PC-9 (cell line): Measurements from ENCODE around the gene PALM3. TPM values are rescaled to one million over a fixed set of nuclear protein-coding genes. Genes with fewer than 3 reads are reported as not detected.
A peak's percentile ranks its signal among the peaks of the same experiment; 100 is the strongest.

Experiments used
- BruUV-seq: library from RNA; stranded (reverse); fragments of 400-500 nt; replicated peaks from 2 replicates; lab custom pipeline; 2021; lab: Mats Ljungman, UMichigan
- CTCF ChIA-PET: fragments of 300-600 bp; sonication (Branson Sonifier 250); formaldehyde crosslinking; loops from one replicate; lab custom pipeline; 2022; ENCODE audit warnings: antibody characterized with exemption; lab: Charles Lee
- POLR2A ChIA-PET: fragments of 300-600 bp; sonication (Branson Sonifier 250); formaldehyde crosslinking; loops from one replicate; lab custom pipeline; 2022; ENCODE audit warnings: antibody characterized with exemption; ENCODE audit not compliant: unreplicated experiment; lab: Charles Lee
- DNase-seq, 2 experiments: peaks; one replicate each; pipeline versions ENCODE4 v3.0.0 to v3.0.0-alpha.2; 2015 to 2022; ENCODE audit warnings: mixed read lengths in 1 of 2
- H2AFZ ChIP-seq: fragments of 200-600 bp; sonication (generic); 2 replicates; pipeline ENCODE4 v1.8.1; 2017; ENCODE audit warnings: antibody characterized with exemption
- H3F3A ChIP-seq: fragments of 200-600 bp; sonication (generic); 2 replicates; pipeline ENCODE4 v1.8.1; 2017; ENCODE audit warnings: antibody characterized with exemption, mild to moderate bottlenecking, low read depth; ENCODE audit not compliant: insufficient read depth
- H3K27ac ChIP-seq: fragments of 200-600 bp; sonication (generic); 2 replicates; pipeline ENCODE4 v1.6.1; 2016; ENCODE audit warnings: mixed run types
- H3K27me3 ChIP-seq: fragments of 200-600 bp; sonication (generic); 2 replicates; pipeline ENCODE4 v1.6.1; 2016; ENCODE audit warnings: low read depth, mixed run types; ENCODE audit not compliant: insufficient read depth
- H3K36me3 ChIP-seq: fragments of 200-600 bp; sonication (generic); 2 replicates; pipeline ENCODE4 v1.6.1; 2016; ENCODE audit warnings: low read depth, mixed run types
- H3K4me1 ChIP-seq: fragments of 200-600 bp; sonication (generic); replicated peaks from 2 replicates; pipeline ENCODE4 v1.6.1; 2016; ENCODE audit warnings: mixed run types; ENCODE audit not compliant: insufficient read depth
- H3K4me2 ChIP-seq: fragments of 200-600 bp; sonication (generic); 2 replicates; pipeline ENCODE4 v1.6.1; 2017; ENCODE audit warnings: mixed run types
- H3K4me3 ChIP-seq: fragments of 200-600 bp; sonication (generic); 2 replicates; pipeline ENCODE4 v1.6.1; 2016; ENCODE audit warnings: mixed run types
- H3K79me2 ChIP-seq: fragments of 200-600 bp; sonication (generic); 2 replicates; pipeline ENCODE4 v1.6.1; 2017; ENCODE audit warnings: low read depth, mixed run types
- H3K9me2 ChIP-seq: fragments of 200-600 bp; sonication (generic); 2 replicates; pipeline ENCODE4 v1.8.1; 2017; ENCODE audit warnings: mild to moderate bottlenecking; ENCODE audit not compliant: insufficient read depth
- H3K9me3 ChIP-seq: fragments of 200-600 bp; sonication (generic); 2 replicates; pipeline ENCODE4 v1.8.1; 2016; ENCODE audit warnings: low read depth; ENCODE audit not compliant: insufficient read depth
- H4K20me1 ChIP-seq: fragments of 200-600 bp; sonication (generic); 2 replicates; pipeline ENCODE4 v1.8.1; 2017; ENCODE audit not compliant: insufficient read depth
- CTCF ChIP-seq: fragments of 200-600 bp; sonication (generic); conservative IDR thresholded peaks from 2 replicates; pipeline ENCODE4 v1.6.1; 2017; ENCODE audit warnings: mixed run types, antibody characterized with exemption, mild to moderate bottlenecking, moderate library complexity
- EZH2 ChIP-seq: fragments of 200-600 bp; sonication (generic); IDR thresholded peaks from 2 replicates; pipeline ENCODE4 v1.8.0; 2017; ENCODE audit warnings: antibody characterized with exemption, low read depth
- intact Hi-C: fragments of 100-400 bp; cut with micrococcal nuclease; formaldehyde crosslinking; loops from one replicate; pipeline ENCODE4 v1.10.0; 2022; ENCODE audit not compliant: unreplicated experiment
- total RNA-seq: library from RNA; stranded (reverse); gene quantifications from 2 replicates; pipeline ENCODE4 v1.2.3, GENCODE V29; 2021

The PALM3 gene
- total RNA-seq, 1 experiment from 2014 or later, result 28.8 TPM

- Histone ChIP-seq H3K4me1 (no peaks in the 10 kb centered on the region), H3K27me3 (no peaks in the 10 kb centered on the region), H3K4me3 (no peak overlapping the region), H4K20me1 (no peaks in the 10 kb centered on the region), H3K79me2 (no peaks in the 10 kb centered on the region), H3F3A (no peaks in the 10 kb centered on the region), H3K9me2 (no peaks in the 10 kb centered on the region), H3K4me2 (no peak overlapping the region), H2AFZ (no peak overlapping the region), H3K9me3 (no peaks in the 10 kb centered on the region), H3K27ac (no peak overlapping the region), H3K36me3 (no peaks in the 10 kb centered on the region)
- no TSS peak for BruUV-seq
- DNase-seq, result no peak
- CTCF ChIA-PET, result interaction anchor here (0.5 to 0.6 kb wide), 2 partner anchors 23 to 203 kb away, joined by 3 read pairs; partner anchors contain the start of gene IL27RA
- intact Hi-C loops, result no loop called here
- POLR2A ChIA-PET, result no interaction called here
- TF ChIP-seq CTCF (no peak), EZH2 (no peak)
These were observed 7.8 kb downstream of the PALM3 start for GRCh38 chr19:14054099-14054498.

- Histone ChIP-seq H3F3A (no peaks in the 10 kb centered on the region), H3K4me2 (no peak overlapping the region), H3K4me1 (no peaks in the 10 kb centered on the region), H3K9me3 (no peaks in the 10 kb centered on the region), H3K27me3 (no peaks in the 10 kb centered on the region), H3K27ac (no peak overlapping the region), H2AFZ (no peak overlapping the region), H3K36me3 (no peaks in the 10 kb centered on the region), H3K9me2 (no peaks in the 10 kb centered on the region), H3K79me2 (no peaks in the 10 kb centered on the region), H3K4me3 (no peak overlapping the region), H4K20me1 (no peaks in the 10 kb centered on the region)
- intact Hi-C loops, result no loop called here
- no peak for TF ChIP-seq EZH2
- TF ChIP-seq CTCF, result no peak
- BruUV-seq, result TSS peak; percentile 81
- ChIA-PET CTCF (interaction anchor here (0.5 to 0.6 kb wide), 2 partner anchors 22 to 203 kb away, joined by 3 read pairs; partner anchors contain the start of gene IL27RA), POLR2A (interaction anchor here (0.6 kb wide), 1 partner anchor 906 kb away, joined by 5 read pairs; no protein-coding TSS in a partner anchor)
- DNase-seq, result no peak
These were observed 8.4 kb downstream of the PALM3 start for GRCh38 chr19:14053500-14053899.

GRCh38 chr19:14053032-14053431, 8.8 kb downstream of the PALM3 start:
- Histone ChIP-seq H3K27me3 (no peaks in the 10 kb centered on the region), H3F3A (no peaks in the 10 kb centered on the region), H3K9me2 (no peaks in the 10 kb centered on the region), H3K36me3 (no peaks in the 10 kb centered on the region), H2AFZ (no peak overlapping the region), H3K9me3 (no peaks in the 10 kb centered on the region), H3K4me1 (no peaks in the 10 kb centered on the region), H3K4me3 (no peak overlapping the region), H3K79me2 (no peaks in the 10 kb centered on the region), H3K27ac (no peak overlapping the region), H3K4me2 (no peak overlapping the region), H4K20me1 (no peaks in the 10 kb centered on the region)
- no peak for DNase-seq
- ChIA-PET CTCF (no interaction called here), POLR2A (interaction anchor here (0.6 kb wide), 3 partner anchors 57 to 906 kb away, joined by 3 to 5 read pairs (median 3); no protein-coding TSS in a partner anchor)
- intact Hi-C loops, result no loop called here
- no TSS peak for BruUV-seq
- TF ChIP-seq CTCF, result no peak
- TF ChIP-seq EZH2, result no peak
